PC-9 (cell line): ENCODE results near the gene C6orf118. TPM values are rescaled to one million over a fixed set of nuclear protein-coding genes. Genes with fewer than 3 reads are reported as not detected.

Experiments used
- BruUV-seq: library from RNA; stranded (reverse); fragments of 400-500 nt; replicated peaks from 2 replicates; lab custom pipeline; 2021; lab: Mats Ljungman, UMichigan
- CTCF ChIA-PET: fragments of 300-600 bp; sonication (Branson Sonifier 250); formaldehyde crosslinking; loops from one replicate; lab custom pipeline; 2022; ENCODE audit warnings: antibody characterized with exemption; lab: Charles Lee
- POLR2A ChIA-PET: fragments of 300-600 bp; sonication (Branson Sonifier 250); formaldehyde crosslinking; loops from one replicate; lab custom pipeline; 2022; ENCODE audit warnings: antibody characterized with exemption; ENCODE audit not compliant: unreplicated experiment; lab: Charles Lee
- DNase-seq, 2 experiments: peaks; one replicate each; pipeline versions ENCODE4 v3.0.0 to v3.0.0-alpha.2; 2015 to 2022; ENCODE audit warnings: mixed read lengths in 1 of 2
- H2AFZ ChIP-seq: fragments of 200-600 bp; sonication (generic); 2 replicates; pipeline ENCODE4 v1.8.1; 2017; ENCODE audit warnings: antibody characterized with exemption
- H3F3A ChIP-seq: fragments of 200-600 bp; sonication (generic); 2 replicates; pipeline ENCODE4 v1.8.1; 2017; ENCODE audit warnings: antibody characterized with exemption, mild to moderate bottlenecking, low read depth; ENCODE audit not compliant: insufficient read depth
- H3K27ac ChIP-seq: fragments of 200-600 bp; sonication (generic); 2 replicates; pipeline ENCODE4 v1.6.1; 2016; ENCODE audit warnings: mixed run types
- H3K27me3 ChIP-seq: fragments of 200-600 bp; sonication (generic); 2 replicates; pipeline ENCODE4 v1.6.1; 2016; ENCODE audit warnings: low read depth, mixed run types; ENCODE audit not compliant: insufficient read depth
- H3K36me3 ChIP-seq: fragments of 200-600 bp; sonication (generic); 2 replicates; pipeline ENCODE4 v1.6.1; 2016; ENCODE audit warnings: low read depth, mixed run types
- H3K4me1 ChIP-seq: fragments of 200-600 bp; sonication (generic); replicated peaks from 2 replicates; pipeline ENCODE4 v1.6.1; 2016; ENCODE audit warnings: mixed run types; ENCODE audit not compliant: insufficient read depth
- H3K4me2 ChIP-seq: fragments of 200-600 bp; sonication (generic); 2 replicates; pipeline ENCODE4 v1.6.1; 2017; ENCODE audit warnings: mixed run types
- H3K4me3 ChIP-seq: fragments of 200-600 bp; sonication (generic); 2 replicates; pipeline ENCODE4 v1.6.1; 2016; ENCODE audit warnings: mixed run types
- H3K79me2 ChIP-seq: fragments of 200-600 bp; sonication (generic); 2 replicates; pipeline ENCODE4 v1.6.1; 2017; ENCODE audit warnings: low read depth, mixed run types
- H3K9me2 ChIP-seq: fragments of 200-600 bp; sonication (generic); 2 replicates; pipeline ENCODE4 v1.8.1; 2017; ENCODE audit warnings: mild to moderate bottlenecking; ENCODE audit not compliant: insufficient read depth
- H3K9me3 ChIP-seq: fragments of 200-600 bp; sonication (generic); 2 replicates; pipeline ENCODE4 v1.8.1; 2016; ENCODE audit warnings: low read depth; ENCODE audit not compliant: insufficient read depth
- H4K20me1 ChIP-seq: fragments of 200-600 bp; sonication (generic); 2 replicates; pipeline ENCODE4 v1.8.1; 2017; ENCODE audit not compliant: insufficient read depth
- CTCF ChIP-seq: fragments of 200-600 bp; sonication (generic); conservative IDR thresholded peaks from 2 replicates; pipeline ENCODE4 v1.6.1; 2017; ENCODE audit warnings: mixed run types, antibody characterized with exemption, mild to moderate bottlenecking, moderate library complexity
- EZH2 ChIP-seq: fragments of 200-600 bp; sonication (generic); IDR thresholded peaks from 2 replicates; pipeline ENCODE4 v1.8.0; 2017; ENCODE audit warnings: antibody characterized with exemption, low read depth
- intact Hi-C: fragments of 100-400 bp; cut with micrococcal nuclease; formaldehyde crosslinking; loops from one replicate; pipeline ENCODE4 v1.10.0; 2022; ENCODE audit not compliant: unreplicated experiment
- total RNA-seq: library from RNA; stranded (reverse); gene quantifications from 2 replicates; pipeline ENCODE4 v1.2.3, GENCODE V29; 2021

C6orf118 gene
- total RNA-seq, 1 experiment from 2014 or later: not detected

DNA sequence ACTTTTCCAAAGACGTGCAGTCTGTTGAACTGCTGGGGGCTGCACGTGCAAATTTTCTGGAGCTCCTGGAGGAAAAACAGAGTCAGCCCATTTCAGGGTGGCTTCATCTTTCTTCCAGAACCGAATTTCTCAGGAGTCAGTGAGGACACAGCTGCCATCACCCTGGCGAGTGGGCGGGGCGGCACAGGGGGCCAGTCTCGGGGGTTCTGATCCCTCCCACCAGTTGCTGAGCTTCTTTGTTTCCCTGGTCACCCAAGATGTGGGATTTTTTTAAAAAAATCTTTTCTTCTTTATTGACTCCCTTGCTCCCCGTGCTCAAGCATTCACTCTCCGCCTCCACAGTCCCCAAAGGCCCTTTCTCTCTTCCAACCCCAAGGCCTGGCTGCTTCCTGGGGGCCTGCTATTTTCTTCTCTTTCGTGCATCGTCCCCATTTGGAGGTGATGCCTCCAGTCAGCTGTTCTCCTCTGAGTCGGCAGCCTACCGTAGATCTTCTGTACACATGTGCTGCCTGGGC lies 8.9 kb downstream of the C6orf118 start:
- no peak overlapping the region for H3K4me2 ChIP-seq
- no TSS peak for BruUV-seq
- CTCF ChIA-PET: no interaction called here
- no peak overlapping the region for H3K4me3 ChIP-seq
- intact Hi-C loops: no loop called here
- no peaks in the 10 kb centered on the region for H4K20me1 ChIP-seq
- no peak for DNase-seq
- H3K27ac ChIP-seq: no peak overlapping the region
- POLR2A ChIA-PET: no interaction called here
- TF ChIP-seq EZH2: no peak
- TF ChIP-seq CTCF: no peak
- H3K27me3 ChIP-seq: peaks cover 67% of the 10 kb centered on the region
- no peaks in the 10 kb centered on the region for H3F3A ChIP-seq
- no peaks in the 10 kb centered on the region for H3K9me3 ChIP-seq
- H3K9me2 ChIP-seq: no peaks in the 10 kb centered on the region
- no peaks in the 10 kb centered on the region for H3K79me2 ChIP-seq
- no peaks in the 10 kb centered on the region for H3K36me3 ChIP-seq
- no peak overlapping the region for H2AFZ ChIP-seq
- H3K4me1 ChIP-seq: no peaks in the 10 kb centered on the region

- peaks cover 67% of the 10 kb centered on the region for H3K27me3 ChIP-seq
- no peak overlapping the region for H3K4me2 ChIP-seq
- POLR2A ChIA-PET: no interaction called here
- H3K9me3 ChIP-seq: no peaks in the 10 kb centered on the region
- TF ChIP-seq EZH2 (no peak), CTCF (no peak)
- no peaks in the 10 kb centered on the region for H3K79me2 ChIP-seq
- H3K36me3 ChIP-seq: no peaks in the 10 kb centered on the region
- no peaks in the 10 kb centered on the region for H3K4me1 ChIP-seq
- no peaks in the 10 kb centered on the region for H3K9me2 ChIP-seq
- H3K4me3 ChIP-seq: no peak overlapping the region
- no peak overlapping the region for H2AFZ ChIP-seq
- no peak for DNase-seq
- BruUV-seq: no TSS peak
- CTCF ChIA-PET: no interaction called here
- intact Hi-C loops: no loop called here
- no peaks in the 10 kb centered on the region for H3F3A ChIP-seq
- H4K20me1 ChIP-seq: no peaks in the 10 kb centered on the region
- no peak overlapping the region for H3K27ac ChIP-seq
Observed at GRCh38 chr6:165298875-165299274, 10.5 kb downstream of the C6orf118 start.

- intact Hi-C loops: no loop called here
- BruUV-seq: no TSS peak
- no peaks in the 10 kb centered on the region for H3K9me3 ChIP-seq
- H3K4me3 ChIP-seq: no peak overlapping the region
- no peak for DNase-seq
- no peak for TF ChIP-seq EZH2
- no peak for TF ChIP-seq CTCF
- H3K27me3 ChIP-seq: peaks cover 67% of the 10 kb centered on the region
- no peaks in the 10 kb centered on the region for H3F3A ChIP-seq
- no peaks in the 10 kb centered on the region for H3K79me2 ChIP-seq
- no peaks in the 10 kb centered on the region for H3K4me1 ChIP-seq
- H3K9me2 ChIP-seq: no peaks in the 10 kb centered on the region
- no peaks in the 10 kb centered on the region for H3K36me3 ChIP-seq
- POLR2A ChIA-PET: no interaction called here
- H3K27ac ChIP-seq: no peak overlapping the region
- H4K20me1 ChIP-seq: no peaks in the 10 kb centered on the region
- no peak overlapping the region for H3K4me2 ChIP-seq
- CTCF ChIA-PET: no interaction called here
- no peak overlapping the region for H2AFZ ChIP-seq
Observed at GRCh38 chr6:165298402-165298801, 11.0 kb downstream of the C6orf118 start.
